CD4-positive, alpha-beta T cell treated with Interferon gamma for 1 hour (primary cell): ENCODE measurements around the gene ENTPD6.
"Not testable (repeated sequence)": the region's sequence is repeated elsewhere in the genome, so short reads cannot be mapped to it uniquely, and the experiment has no call there.

Source experiments
- DNase-seq: peaks from one replicate; pipeline ENCODE4 v3.0.0-alpha.2; 2020

The ENTPD6 gene

DNA sequence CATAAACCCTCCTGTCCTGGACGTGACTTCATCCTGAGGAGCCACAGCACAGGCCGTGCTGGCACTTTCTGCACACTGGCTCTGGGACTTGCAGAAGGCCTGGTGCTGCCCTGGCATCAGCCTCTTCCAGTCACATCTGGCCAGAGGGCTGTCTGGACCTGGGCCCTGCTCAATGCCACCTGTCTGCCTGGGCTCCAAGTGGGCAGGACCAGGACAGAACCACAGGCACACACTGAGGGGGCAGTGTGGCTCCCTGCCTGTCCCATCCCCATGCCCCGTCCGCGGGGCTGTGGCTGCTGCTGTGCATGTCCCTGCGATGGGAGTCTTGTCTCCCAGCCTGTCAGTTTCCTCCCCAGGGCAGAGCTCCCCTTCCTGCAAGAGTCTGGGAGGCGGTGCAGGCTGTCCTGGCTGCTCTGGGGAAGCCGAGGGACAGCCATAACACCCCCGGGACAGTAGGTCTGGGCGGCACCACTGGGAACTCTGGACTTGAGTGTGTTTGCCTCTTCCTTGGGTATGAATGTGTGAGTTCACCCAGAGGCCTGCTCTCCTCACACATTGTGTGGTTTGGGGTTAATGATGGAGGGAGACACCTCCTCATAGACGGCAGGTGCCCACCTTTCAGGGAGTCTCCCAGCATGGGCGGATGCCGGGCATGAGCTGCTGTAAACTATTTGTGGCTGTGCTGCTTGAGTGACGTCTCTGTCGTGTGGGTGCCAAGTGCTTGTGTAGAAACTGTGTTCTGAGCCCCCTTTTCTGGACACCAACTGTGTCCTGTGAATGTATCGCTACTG, 30.3 kb downstream of the ENTPD6 start:
- no peak for DNase-seq

- no peak for DNase-seq
Measured at GRCh38 chr20:25226433-25227316, 31.2 kb downstream of the ENTPD6 start.

DNA sequence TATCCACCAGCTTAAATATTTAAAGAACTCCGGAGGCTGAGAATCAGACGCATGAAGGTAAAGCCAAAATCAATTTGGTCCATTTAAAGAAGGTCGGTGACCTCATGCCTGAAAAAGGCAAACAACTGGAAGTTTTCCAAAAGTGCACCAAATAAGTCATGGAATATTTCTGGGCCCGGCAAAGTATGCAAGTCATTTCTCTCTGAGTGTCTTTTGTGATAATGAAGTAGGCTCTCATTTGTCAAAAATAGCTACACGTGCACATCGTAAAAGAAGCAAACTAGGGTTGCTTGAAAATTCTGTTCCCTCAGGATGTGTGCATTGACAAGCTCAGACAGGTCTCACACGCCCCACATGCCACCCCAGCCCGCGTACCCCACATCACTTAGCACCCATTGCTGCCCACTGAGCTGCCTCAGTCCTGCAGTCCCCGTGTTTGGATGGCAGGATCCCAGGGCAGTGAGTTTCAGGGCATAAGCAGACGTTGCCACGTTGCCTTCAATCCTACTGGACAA, 31.9 kb downstream of the ENTPD6 start:
- no peak for DNase-seq

- DNase-seq, result no peak
Measured at GRCh38 chr20:25229486-25230165, 34.1 kb downstream of the ENTPD6 start.

- no peak for DNase-seq
Measured at GRCh38 chr20:25230166-25230831, 34.8 kb downstream of the ENTPD6 start.

- DNase-seq, result no peak
Measured at GRCh38 chr20:25233016-25233772, 37.7 kb downstream of the ENTPD6 start.

- not testable (repeated sequence) for DNase-seq
Measured at GRCh38 chr20:25234009-25234849, 38.7 kb downstream of the ENTPD6 start.

GRCh38 chr20:25236450-25237304, 41.2 kb downstream of the ENTPD6 start:
- DNase-seq, result no peak

- peak; percentile 67 for DNase-seq
Measured at GRCh38 chr20:25237610-25238318, 42.3 kb downstream of the ENTPD6 start.

- no peak for DNase-seq
Measured at GRCh38 chr20:25238319-25239037, 43.0 kb downstream of the ENTPD6 start.

GRCh38 chr20:25239387-25240370, 44.2 kb downstream of the ENTPD6 start:
- no peak for DNase-seq

- DNase-seq, result not testable (repeated sequence)
Measured at GRCh38 chr20:25240851-25241658, 45.5 kb downstream of the ENTPD6 start.

GRCh38 chr20:25241659-25241955, 46.1 kb downstream of the ENTPD6 start:
- DNase-seq, result not testable (repeated sequence)

DNA sequence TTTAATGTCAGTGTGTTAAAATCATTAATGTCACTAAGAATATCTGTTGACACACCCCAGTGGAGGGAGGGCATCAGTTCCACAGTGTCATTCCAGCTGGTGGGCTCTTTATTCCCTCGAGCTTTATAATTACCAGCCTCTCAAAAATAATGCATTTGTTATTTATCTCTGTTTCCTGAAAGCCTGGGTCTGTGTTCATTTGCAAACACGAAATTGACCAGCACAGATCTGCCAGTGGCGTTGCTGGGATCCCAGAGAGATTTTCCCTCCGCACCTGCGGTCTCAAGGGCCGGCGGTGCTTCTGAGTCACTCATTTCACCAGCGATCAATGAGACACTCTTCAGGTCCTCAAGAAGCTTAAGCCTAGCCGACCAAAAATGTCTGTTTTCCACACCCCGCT, 46.7 kb downstream of the ENTPD6 start:
- DNase-seq, result no peak

- DNase-seq, result no peak
Measured at GRCh38 chr20:25243416-25243979, 48.0 kb downstream of the ENTPD6 start.

DNA sequence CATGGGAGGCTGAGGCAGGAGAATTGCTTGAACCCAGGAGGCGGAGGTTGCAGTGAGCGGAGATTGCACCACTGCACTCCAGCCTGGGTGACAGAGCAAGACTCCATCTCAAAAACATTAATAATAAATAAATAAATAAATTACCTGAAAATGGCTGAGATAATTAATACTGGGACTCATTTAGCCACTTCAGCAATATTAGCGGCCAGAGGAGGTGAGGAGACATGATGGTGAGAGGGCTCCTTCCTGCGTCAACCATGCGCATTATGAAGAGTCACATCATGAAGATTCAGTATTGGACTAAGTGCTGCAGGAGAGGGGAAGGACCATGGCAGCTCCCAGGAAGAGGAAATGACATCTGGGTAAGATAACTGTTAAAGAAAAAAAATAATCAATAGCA, 49.5 kb downstream of the ENTPD6 start:
- DNase-seq, result no peak
